Caki2 (cell line): ENCODE data around the gene SCAF1. TPM values are rescaled to one million over a fixed set of nuclear protein-coding genes. Genes with fewer than 3 reads are reported as not detected.

Source experiments
- DNase-seq: peaks from one replicate; pipeline ENCODE4 v3.0.0-alpha.2; 2015; ENCODE audit warnings: low read depth
- in situ Hi-C: cut with HindIII; loops from 2 replicates; pipeline ENCODE4 v1.10.0; 2016; ENCODE audit warnings: low sequenced_read_pairs, low pct_unique_long_range_greater_than_20kb, mixed read lengths
- total RNA-seq: library from RNA; depleted of rRNA; stranded (reverse); fragments of >200 nt; shearing (Covaris generic); gene quantifications from 2 replicates; pipeline ENCODE4 v1.2.3, GENCODE V29; 2014; ENCODE audit warnings: low replicate concordance

Gene SCAF1
- total RNA-seq, 1 experiment from 2014 or later: 28.2 TPM

DNA sequence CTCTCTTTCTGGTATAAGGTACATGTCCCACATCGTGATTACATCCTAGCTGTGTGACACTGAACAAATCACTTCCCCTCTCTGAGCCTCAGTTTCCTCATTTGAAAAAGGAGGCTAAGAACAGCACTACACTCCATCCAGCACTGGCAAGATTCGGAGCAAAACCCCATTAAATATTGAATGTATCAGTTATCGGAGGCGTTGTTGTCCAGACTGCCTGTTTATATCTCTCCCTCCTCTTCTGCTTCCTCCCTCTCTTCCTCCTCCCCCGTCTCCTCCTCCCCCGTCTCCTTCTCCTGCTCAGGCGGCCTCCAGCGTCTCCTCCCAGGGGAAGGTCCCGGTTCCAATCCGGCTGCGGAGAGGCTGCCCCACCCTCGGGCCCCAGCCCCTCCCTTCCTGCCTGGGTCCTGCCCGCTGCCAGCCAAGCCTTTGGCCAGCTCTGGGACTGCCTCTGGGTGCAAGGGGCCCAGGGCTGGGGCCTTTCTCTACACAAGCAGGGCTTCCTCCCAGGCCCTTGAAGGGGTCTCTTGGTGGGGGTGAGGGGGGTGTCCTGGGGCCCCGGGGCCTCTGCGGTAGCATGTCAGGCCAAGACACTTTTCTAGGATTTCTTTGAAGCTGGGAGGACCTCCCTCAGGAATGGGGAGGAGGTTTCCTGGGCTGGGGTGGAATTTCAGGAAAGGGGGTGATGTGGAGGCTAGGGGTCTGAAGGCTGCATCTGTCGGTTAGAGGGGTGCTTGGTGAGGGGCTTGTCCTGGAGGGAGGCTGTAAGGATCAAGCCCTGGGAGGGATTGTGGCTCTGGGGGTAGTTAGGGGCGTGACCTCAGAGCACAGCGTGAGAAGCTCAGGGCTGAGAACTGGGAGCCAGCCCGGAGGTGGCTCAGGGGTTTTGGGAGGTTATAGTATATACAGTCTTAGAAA is 3.9 kb upstream of the SCAF1 start:
- DNase-seq: peak; percentile 79
- in situ Hi-C loops: no loop called here

- in situ Hi-C loops: no loop called here
- DNase-seq: peak; percentile 29
Observed at GRCh38 chr19:49639401-49640112, 2.5 kb upstream of the SCAF1 start.

GRCh38 chr19:49640113-49640898 is 1.7 kb upstream of the SCAF1 start, which contains the start of gene RRAS:
TSS of gene RRAS (minus strand) at chr19:49640143. CDS start at chr19:49640098, 45 bp downstream.
- peak; percentile 100 for DNase-seq
- in situ Hi-C loops: no loop called here

DNA sequence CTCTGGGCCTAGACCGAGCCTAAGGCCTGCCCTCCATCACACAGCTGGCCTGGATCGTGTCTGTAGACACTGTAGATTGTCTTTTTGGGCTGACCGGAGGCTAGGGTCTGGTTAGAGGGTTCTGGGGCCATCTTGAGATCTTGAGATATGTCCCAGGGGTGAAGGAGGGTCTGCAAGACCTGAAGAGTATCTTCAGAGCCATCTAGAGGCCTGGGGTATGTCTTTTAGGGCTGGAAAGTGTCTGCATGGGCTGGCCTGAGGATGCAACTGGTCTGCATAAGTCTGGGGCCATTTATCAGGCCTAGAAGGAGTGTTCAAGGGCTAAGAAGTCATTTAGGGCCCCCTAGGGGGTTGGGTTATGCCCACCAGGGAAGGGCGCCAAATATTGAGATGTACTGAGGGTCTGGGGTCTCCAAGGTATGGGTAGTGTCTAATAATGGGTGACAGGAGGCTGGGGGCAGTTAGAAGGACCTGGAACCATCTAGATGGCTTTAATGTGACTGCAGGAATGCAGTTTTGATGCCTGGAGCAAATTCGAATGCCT is 555 bp downstream of the SCAF1 start:
- in situ Hi-C loops: no loop called here
- DNase-seq: no peak

DNA sequence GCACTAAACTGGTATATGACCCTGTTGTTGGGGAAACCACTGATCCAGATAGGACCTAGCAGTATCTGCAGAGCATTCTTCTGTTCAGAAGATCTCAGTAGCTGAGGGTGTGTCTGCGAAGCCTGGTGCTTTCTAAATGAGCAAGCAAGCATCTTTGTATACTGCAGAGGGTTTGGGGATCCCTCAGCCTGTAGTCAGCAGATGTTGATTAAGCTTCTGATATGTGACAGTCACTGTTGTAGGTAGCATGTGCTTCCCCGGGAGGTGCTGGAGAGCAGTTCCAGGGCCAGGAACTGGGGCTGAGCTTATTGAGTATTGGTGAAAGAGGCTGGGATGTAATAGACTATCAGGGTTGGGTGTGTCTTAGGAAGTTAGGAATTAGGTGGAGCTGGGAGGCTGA is 1.5 kb downstream of the SCAF1 start:
- no peak for DNase-seq
- in situ Hi-C loops: no loop called here

GRCh38 chr19:49645592-49645991 is 3.6 kb downstream of the SCAF1 start:
- in situ Hi-C loops: no loop called here
- DNase-seq: no peak

GRCh38 chr19:49645995-49646394 is 4.0 kb downstream of the SCAF1 start:
- in situ Hi-C loops: no loop called here
- DNase-seq: no peak

DNA sequence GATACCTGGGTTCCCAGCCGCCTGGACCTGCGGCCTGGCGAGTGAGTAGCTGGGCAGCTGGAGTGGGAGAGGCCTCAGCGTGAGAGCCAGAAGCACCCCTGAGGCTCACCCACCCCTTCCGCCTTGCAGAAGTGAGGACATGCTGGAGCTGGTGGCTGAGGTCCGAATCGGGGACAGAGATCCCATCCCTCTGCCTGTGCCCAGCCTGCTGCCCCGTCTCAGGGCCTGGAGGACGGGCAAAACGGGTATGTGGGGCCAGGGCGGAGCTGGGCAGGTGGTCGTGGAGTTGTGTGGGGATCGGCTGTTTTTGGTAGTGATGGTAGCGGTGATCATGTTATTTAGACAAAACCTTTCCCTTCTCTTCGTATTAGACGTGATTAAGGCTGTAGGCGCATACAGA is 4.6 kb downstream of the SCAF1 start:
- in situ Hi-C loops: no loop called here
- DNase-seq: no peak

DNA sequence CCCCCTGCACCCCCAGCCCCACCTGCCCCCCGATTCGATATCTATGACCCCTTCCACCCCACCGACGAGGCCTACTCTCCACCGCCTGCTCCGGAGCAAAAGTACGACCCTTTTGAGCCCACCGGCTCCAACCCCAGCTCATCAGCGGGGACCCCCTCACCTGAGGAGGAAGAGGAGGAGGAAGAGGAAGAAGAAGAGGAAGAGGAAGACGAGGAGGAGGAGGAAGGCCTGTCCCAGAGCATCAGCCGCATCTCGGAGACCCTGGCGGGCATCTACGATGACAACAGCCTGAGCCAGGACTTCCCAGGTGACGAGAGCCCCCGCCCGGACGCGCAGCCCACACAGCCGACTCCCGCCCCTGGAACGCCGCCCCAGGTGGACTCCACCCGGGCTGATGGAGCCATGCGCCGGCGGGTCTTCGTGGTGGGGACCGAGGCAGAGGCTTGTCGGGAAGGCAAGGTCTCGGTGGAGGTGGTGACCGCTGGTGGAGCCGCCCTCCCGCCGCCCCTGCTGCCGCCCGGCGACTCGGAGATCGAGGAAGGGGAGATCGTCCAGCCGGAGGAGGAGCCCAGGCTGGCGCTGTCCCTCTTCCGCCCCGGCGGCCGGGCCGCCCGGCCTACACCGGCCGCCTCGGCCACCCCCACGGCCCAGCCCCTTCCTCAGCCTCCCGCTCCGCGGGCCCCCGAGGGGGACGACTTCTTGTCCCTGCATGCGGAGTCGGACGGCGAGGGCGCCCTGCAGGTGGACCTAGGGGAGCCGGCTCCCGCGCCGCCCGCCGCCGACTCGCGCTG is 9.2 kb downstream of the SCAF1 start:
- no peak for DNase-seq
- in situ Hi-C loops: no loop called here

DNA sequence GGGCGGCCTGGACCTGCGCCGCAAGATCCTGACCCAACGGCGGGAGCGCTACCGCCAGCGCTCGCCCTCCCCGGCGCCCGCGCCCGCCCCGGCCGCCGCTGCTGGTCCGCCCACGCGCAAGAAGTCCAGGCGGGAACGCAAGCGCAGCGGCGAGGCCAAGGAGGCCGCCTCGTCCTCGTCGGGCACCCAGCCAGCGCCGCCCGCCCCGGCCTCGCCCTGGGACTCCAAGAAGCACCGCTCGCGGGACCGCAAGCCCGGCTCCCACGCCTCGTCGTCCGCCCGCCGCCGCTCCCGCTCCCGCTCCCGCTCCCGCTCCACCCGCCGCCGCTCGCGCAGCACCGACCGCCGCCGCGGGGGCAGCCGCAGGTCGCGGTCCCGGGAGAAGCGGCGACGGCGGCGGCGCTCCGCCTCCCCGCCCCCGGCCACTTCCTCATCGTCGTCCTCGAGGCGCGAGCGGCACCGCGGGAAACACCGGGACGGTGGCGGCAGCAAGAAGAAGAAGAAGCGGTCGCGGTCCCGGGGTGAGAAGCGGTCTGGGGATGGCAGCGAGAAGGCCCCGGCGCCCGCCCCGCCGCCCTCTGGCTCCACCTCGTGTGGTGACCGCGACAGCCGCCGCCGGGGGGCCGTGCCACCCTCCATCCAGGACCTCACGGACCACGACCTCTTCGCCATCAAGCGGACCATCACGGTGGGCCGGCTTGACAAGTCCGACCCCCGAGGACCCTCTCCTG is 10.0 kb downstream of the SCAF1 start:
- in situ Hi-C loops: no loop called here
- DNase-seq: no peak

DNA sequence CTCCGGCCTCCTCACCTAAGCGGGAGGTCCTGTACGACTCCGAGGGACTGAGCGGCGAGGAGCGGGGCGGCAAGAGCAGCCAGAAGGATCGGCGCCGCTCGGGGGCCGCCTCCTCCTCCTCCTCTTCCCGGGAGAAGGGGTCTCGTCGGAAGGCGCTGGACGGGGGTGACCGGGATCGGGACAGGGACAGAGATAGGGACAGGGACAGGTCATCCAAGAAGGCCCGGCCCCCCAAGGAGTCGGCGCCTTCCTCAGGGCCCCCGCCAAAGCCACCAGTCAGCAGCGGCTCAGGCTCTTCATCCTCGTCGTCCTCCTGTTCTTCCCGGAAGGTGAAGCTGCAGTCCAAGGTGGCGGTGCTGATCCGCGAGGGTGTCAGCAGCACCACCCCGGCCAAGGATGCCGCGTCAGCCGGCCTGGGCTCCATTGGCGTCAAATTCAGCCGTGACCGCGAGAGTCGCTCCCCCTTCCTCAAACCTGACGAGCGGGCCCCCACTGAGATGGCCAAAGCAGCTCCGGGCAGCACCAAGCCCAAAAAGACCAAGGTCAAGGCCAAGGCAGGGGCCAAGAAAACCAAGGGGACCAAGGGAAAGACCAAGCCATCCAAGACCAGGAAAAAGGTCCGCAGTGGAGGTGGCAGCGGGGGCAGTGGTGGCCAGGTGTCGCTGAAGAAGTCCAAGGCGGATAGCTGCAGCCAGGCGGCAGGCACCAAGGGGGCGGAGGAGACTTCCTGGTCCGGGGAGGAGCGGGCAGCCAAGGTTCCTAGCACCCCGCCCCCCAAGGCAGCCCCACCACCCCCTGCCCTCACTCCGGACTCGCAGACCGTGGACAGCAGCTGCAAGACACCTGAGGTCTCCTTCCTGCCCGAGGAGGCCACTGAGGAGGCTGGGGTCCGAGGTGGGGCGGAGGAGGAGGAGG is 10.8 kb downstream of the SCAF1 start:
- in situ Hi-C loops: no loop called here
- no peak for DNase-seq

DNA sequence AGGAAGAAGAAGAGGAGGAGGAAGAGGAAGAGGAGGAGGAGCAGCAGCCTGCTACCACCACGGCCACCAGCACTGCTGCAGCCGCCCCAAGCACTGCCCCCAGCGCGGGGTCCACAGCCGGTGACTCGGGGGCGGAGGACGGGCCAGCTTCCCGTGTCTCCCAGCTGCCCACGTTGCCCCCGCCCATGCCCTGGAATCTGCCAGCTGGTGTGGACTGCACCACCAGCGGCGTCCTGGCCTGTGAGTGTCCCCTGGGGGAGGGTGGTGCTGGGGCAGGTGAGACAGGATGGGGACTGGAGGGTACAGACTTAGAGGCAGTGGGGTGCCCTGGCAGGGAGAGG is 11.4 kb downstream of the SCAF1 start:
- no peak for DNase-seq
- in situ Hi-C loops: no loop called here

GRCh38 chr19:49654581-49654980 is 12.6 kb downstream of the SCAF1 start:
- in situ Hi-C loops: no loop called here
- no peak for DNase-seq

- DNase-seq: no peak
- in situ Hi-C loops: no loop called here
Observed at GRCh38 chr19:49655570-49656455, 13.8 kb downstream of the SCAF1 start.

DNA sequence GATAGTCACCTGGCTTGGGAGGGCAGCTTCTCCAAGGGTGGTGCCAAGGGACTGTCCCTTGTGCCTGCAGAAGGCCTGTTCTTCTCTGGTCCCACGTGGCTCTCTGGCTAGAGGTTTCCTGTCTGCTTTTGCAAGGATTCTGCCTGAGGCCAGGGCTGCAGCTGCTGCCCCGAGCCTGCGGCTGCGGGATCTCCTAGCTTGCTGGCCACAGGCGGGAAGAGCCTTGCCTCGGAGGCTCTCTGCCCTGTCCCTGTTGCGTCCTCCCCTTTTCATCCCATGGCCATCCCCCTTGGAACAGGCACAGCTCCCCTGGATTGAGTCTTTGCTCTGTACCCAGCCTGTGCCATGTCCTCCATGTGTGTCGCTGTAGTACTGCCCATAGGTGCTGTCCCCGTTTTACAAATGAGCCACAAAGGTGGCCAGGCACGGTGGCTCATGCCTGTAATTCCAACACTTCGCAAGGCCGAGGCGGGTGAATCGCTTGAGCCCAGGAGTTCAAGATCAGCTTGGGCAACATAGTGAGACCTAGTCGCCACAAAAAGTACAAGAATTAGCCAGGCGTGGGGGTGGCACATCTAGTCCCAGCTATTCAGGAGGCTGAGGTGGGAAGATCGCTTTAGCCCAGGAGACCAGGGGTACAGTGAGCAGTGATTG is 14.6 kb downstream of the SCAF1 start:
- in situ Hi-C loops: no loop called here

More for the DNA sequence above, 14.6 kb downstream of the SCAF1 start:
- no peak for DNase-seq
